HG02852 (cell line): Measurements from ENCODE around the gene TAF15.

Experiments
- ATAC-seq: cut with Tn5 transposase; IDR thresholded peaks from one replicate; pipeline ENCODE4 v1.9.1; 2021; ENCODE audit warnings: mild to moderate bottlenecking, moderate library complexity; ENCODE audit not compliant: unreplicated experiment

The TAF15 gene

GRCh38 chr17:35808962-35809854, at the start of gene TAF15:
TSS of gene TAF15 (plus strand) at chr17:35809484. CDS start at chr17:35809570, 86 bp downstream.
- ATAC-seq, result peak; percentile 90

- no peak for ATAC-seq
Observed at GRCh38 chr17:35760587-35760986, 48.7 kb upstream of the TAF15 start, which contains the start of gene C17orf50. TSS of gene C17orf50 (plus strand) at chr17:35760887. CDS start at chr17:35760942, 55 bp downstream.

- ATAC-seq, result no peak
Observed at GRCh38 chr17:35761601-35762000, 47.7 kb upstream of the TAF15 start.

- no peak for ATAC-seq
Observed at GRCh38 chr17:35763767-35764122, 45.5 kb upstream of the TAF15 start.

- peak; percentile 77 for ATAC-seq
Observed at GRCh38 chr17:35764123-35764991, 44.9 kb upstream of the TAF15 start.

- ATAC-seq, result no peak
Observed at GRCh38 chr17:35765086-35765710, 44.1 kb upstream of the TAF15 start.

GRCh38 chr17:35765756-35766488, 43.4 kb upstream of the TAF15 start:
- no peak for ATAC-seq

GRCh38 chr17:35766489-35766877, 42.8 kb upstream of the TAF15 start:
- ATAC-seq, result no peak

- ATAC-seq, result no peak
Observed at GRCh38 chr17:35766903-35767510, 42.3 kb upstream of the TAF15 start.

- no peak for ATAC-seq
Observed at GRCh38 chr17:35768797-35769196, 40.5 kb upstream of the TAF15 start.

GRCh38 chr17:35769895-35770486, 39.3 kb upstream of the TAF15 start:
- no peak for ATAC-seq

- ATAC-seq, result no peak
Observed at GRCh38 chr17:35773129-35773528, 36.2 kb upstream of the TAF15 start.

- no peak for ATAC-seq
Observed at GRCh38 chr17:35773679-35774425, 35.4 kb upstream of the TAF15 start.

GRCh38 chr17:35774499-35774898, 34.8 kb upstream of the TAF15 start:
- no peak for ATAC-seq

GRCh38 chr17:35775039-35775438, 34.2 kb upstream of the TAF15 start:
- no peak for ATAC-seq

GRCh38 chr17:35775583-35775982, 33.7 kb upstream of the TAF15 start:
- ATAC-seq, result no peak

- no peak for ATAC-seq
Observed at GRCh38 chr17:35778641-35779196, 30.6 kb upstream of the TAF15 start.

GRCh38 chr17:35780950-35781349, 28.3 kb upstream of the TAF15 start:
- no peak for ATAC-seq

GRCh38 chr17:35784895-35785294, 24.4 kb upstream of the TAF15 start:
- no peak for ATAC-seq
